SH-SY5Y (cell line): ENCODE measurements around the gene GABRQ.

Experiments used
- GATA2 ChIP-seq: IDR thresholded peaks from 2 replicates; pipeline ENCODE4 v1.6.1; 2011; ENCODE audit warnings: mild to moderate bottlenecking, low read depth, low read length
- GATA3 ChIP-seq: IDR thresholded peaks from 2 replicates; pipeline ENCODE4 v1.6.1; 2011; ENCODE audit warnings: low read depth, mild to moderate bottlenecking, low read length, moderate library complexity

GRCh38 chrX:152641256-152641875 lies 3.7 kb downstream of the GABRQ start:
- TF ChIP-seq GATA2 (no peak), GATA3 (no peak)
